Neural crest cell (in vitro differentiated cells): ENCODE measurements around the gene HENMT1. TPM values are rescaled to one million over a fixed set of nuclear protein-coding genes. Genes with fewer than 3 reads are reported as not detected.
A peak's percentile ranks its signal among the peaks of the same experiment; 100 is the strongest.

Source experiments
- DNase-seq: peaks from one replicate; pipeline ENCODE4 v3.0.0; 2021; ENCODE audit warnings: low read depth, mixed read lengths, low spot score
- H3K27ac Mint-ChIP-seq: one replicate; pipeline ENCODE4 v1.8.0; 2021; ENCODE audit warnings: mild to moderate bottlenecking, mixed read lengths; ENCODE audit not compliant: unreplicated experiment
- H3K27me3 Mint-ChIP-seq: 2 replicates; pipeline ENCODE4 v1.8.0; 2021; ENCODE audit warnings: low read depth, mild to moderate bottlenecking, mixed read lengths
- H3K36me3 Mint-ChIP-seq: 2 replicates; pipeline ENCODE4 v1.8.0; 2021; ENCODE audit warnings: low read depth, mild to moderate bottlenecking, mixed read lengths
- H3K4me1 Mint-ChIP-seq: 2 replicates; pipeline ENCODE4 v1.8.0; 2021; ENCODE audit warnings: mixed read lengths
- H3K4me3 Mint-ChIP-seq: one replicate; pipeline ENCODE4 v1.8.0; 2021; ENCODE audit warnings: mild to moderate bottlenecking, mixed read lengths
- H3K9me3 Mint-ChIP-seq: 2 replicates; pipeline ENCODE4 v1.8.0; 2021; ENCODE audit warnings: mixed read lengths
- total RNA-seq: library from RNA; stranded (reverse); gene quantifications from 2 replicates; pipeline ENCODE4 v1.2.1, GENCODE V29; 2021
- TF ChIP-seq, protein P1 (sequence below): fragments of 200-600 bp; sonication (generic); conservative IDR thresholded peaks from 2 replicates; pipeline ENCODE4 v1.5.0; 2021; ENCODE audit warnings: antibody characterized with exemption, mild to moderate bottlenecking

Gene HENMT1
- total RNA-seq, 1 donor from 2014 or later = 9.0 TPM

DNA sequence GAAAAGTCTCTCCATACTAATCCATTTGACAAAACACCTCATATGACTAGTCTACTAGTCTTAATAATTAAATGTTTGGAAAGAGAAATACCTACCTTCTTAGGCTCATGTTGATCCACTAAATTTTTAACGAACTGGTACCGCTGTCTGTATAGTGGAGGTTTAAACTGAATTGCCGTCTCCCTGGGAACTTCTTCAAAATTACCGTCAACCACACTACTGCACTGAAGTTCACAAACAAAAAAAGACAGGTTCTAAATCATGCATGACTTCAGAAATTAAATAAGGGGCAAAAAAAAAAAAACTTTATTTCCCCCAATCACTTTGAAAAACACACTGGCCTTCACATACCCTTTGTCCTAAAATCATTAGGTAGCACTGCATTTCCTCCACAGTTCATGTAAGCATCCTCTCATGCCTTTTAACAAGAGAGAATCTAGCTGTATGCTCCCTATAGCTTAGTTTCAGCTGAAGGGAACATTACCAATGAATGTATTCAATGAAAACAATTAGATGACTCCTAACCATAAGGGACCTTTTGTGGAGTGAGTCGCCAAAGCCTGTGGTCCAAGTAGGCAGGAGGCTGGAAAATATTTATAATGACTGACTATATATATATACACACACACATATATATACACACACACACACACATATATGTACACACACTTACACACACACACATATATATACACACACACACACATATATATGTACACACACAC lies 3.4 kb downstream of the HENMT1 start:
- Mint-ChIP-seq H3K27me3 (peaks cover 1% of the 10 kb centered on the region), H3K36me3 (no peaks in the 10 kb centered on the region), H3K4me3 (no peak overlapping the region), H3K27ac (no peak overlapping the region), H3K9me3 (peaks cover 4% of the 10 kb centered on the region), H3K4me1 (no peaks in the 10 kb centered on the region)
- no peak for DNase-seq
- TF ChIP-seq, protein P1, sequence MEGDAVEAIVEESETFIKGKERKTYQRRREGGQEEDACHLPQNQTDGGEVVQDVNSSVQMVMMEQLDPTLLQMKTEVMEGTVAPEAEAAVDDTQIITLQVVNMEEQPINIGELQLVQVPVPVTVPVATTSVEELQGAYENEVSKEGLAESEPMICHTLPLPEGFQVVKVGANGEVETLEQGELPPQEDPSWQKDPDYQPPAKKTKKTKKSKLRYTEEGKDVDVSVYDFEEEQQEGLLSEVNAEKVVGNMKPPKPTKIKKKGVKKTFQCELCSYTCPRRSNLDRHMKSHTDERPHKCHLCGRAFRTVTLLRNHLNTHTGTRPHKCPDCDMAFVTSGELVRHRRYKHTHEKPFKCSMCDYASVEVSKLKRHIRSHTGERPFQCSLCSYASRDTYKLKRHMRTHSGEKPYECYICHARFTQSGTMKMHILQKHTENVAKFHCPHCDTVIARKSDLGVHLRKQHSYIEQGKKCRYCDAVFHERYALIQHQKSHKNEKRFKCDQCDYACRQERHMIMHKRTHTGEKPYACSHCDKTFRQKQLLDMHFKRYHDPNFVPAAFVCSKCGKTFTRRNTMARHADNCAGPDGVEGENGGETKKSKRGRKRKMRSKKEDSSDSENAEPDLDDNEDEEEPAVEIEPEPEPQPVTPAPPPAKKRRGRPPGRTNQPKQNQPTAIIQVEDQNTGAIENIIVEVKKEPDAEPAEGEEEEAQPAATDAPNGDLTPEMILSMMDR = no peak

DNA sequence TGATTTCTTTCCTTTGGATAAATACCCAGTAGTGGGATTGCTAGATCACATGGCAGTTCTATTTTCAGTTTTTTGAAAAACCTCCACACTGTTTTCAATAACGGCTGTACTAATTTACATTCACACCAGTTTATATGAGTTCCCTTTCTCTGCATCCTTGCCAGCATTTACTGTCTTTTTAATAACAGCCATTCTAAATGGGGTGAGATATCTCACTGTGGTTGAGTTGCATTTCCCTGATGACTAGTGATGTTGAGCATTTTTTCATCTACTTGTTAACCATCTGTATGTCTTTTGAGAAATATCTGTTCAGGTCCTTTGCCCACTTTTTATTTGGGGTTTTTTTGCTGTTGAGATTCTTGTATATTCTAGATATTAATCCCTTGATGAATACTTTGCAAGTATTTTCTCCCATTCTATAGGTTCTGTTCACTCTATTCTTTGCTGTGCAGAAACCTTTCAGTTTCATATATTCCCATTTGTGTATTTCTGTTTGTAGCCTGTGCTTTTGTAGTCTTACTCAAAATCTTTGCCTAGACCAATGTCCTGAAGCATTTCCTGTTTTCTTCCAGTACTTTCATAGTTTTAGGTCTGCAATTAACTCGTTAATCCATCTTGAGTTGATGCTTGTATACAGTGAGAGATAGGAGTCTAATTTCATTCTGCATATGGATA lies 7.3 kb downstream of the HENMT1 start:
- H3K9me3 Mint-ChIP-seq = no peaks in the 10 kb centered on the region
- no peaks in the 10 kb centered on the region for H3K36me3 Mint-ChIP-seq

DNA sequence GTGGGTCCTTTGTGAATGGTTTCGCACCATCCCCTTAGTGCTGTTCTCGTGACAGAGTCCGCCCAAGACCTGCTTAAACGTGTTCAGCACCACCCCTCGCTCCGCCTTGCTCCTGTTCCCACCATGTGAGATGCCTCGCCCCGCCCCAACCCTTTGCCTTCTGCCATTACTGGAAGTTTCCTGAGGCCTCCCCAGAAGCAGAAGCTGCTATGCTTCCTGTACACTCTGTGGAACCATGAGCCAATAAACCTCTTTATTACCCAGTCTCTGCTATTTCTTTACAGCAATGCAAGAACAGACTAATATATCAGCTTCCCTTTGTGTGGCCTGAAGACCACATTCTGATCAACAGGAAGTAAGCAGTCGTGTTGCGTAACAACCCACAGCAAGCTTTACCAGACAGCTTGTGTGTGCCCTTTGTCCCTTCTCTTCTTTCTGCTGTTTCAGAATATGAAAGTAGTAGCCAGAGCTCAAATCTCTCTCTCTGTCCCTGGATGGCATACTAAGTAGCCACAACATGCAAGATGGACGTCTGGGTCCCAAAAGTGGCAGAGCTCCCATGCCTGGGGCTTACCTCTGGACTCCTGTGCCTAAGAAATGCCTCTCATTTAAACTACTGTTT lies 14.1 kb downstream of the HENMT1 start:
- no peak for DNase-seq
- no peaks in the 10 kb centered on the region for H3K9me3 Mint-ChIP-seq
- peak overlapping the region; percentile 86 for H3K27ac Mint-ChIP-seq
- TF ChIP-seq, protein P1 = no peak
- no peaks in the 10 kb centered on the region for H3K36me3 Mint-ChIP-seq
- H3K27me3 Mint-ChIP-seq = no peaks in the 10 kb centered on the region
- peaks cover 12% of the 10 kb centered on the region for H3K4me1 Mint-ChIP-seq
- no peak overlapping the region for H3K4me3 Mint-ChIP-seq

More for the DNA sequence above, 7.3 kb downstream of the HENMT1 start:
- no peak overlapping the region for H3K4me3 Mint-ChIP-seq
- TF ChIP-seq, protein P1 = no peak
- DNase-seq = no peak
- H3K4me1 Mint-ChIP-seq = no peaks in the 10 kb centered on the region
- H3K27me3 Mint-ChIP-seq = no peaks in the 10 kb centered on the region
- H3K27ac Mint-ChIP-seq = no peak overlapping the region

DNA sequence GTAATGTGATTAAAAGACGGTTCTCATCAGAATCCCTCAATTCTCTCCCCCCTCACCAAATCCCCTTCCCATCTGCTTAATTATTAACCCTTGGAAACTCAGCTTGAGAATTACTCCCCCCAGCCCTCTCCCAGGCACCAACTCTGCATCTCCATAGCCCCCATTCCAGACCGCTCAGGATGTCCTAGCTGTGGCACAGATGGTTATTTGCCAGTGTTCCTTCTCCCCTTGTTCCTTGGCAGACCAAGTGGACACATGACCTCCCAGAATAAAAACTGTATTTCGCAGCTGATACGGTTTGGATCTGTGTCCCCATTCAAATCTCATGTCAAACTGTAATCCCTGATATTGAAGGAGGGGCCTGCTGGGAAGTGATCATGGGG lies 14.6 kb downstream of the HENMT1 start:
- no peak overlapping the region for H3K27ac Mint-ChIP-seq
- H3K36me3 Mint-ChIP-seq = no peaks in the 10 kb centered on the region
- H3K9me3 Mint-ChIP-seq = no peaks in the 10 kb centered on the region
- H3K4me1 Mint-ChIP-seq = peaks cover 12% of the 10 kb centered on the region
- H3K27me3 Mint-ChIP-seq = no peaks in the 10 kb centered on the region
- TF ChIP-seq, protein P1 = no peak
- no peak for DNase-seq
- no peak overlapping the region for H3K4me3 Mint-ChIP-seq

DNA sequence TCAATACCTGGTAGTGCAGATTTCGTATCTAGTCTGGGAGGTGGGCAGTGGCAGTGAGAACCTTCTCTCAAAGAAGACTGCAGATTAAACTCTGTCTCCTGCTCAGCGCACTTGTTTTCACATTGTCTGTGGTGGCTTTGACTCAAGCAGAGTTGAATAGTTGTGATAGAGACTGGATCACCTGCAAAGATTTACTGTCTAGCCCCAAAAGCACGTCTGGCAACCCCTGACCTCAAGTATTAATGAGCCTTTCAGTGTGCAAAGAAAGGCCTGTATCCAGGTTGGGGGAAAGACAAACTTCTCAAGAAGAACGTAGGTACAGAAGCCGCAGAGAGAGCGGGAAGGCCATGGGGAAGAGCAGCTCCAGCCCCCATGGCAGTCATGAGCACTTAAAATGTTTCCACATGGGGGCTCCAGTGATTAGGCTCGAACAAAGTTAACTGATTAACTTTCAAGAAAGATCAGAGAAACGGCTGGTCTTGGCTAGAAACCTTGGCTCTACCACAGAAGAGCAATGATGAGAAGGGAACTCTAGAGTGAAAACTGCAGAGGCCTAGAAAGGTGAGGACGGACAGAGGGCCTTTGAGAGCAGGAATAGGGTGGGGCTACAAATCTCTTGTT lies 15.2 kb downstream of the HENMT1 start:
- H3K27me3 Mint-ChIP-seq = no peaks in the 10 kb centered on the region
- H3K4me1 Mint-ChIP-seq = peaks cover 12% of the 10 kb centered on the region
- no peak for DNase-seq
- H3K36me3 Mint-ChIP-seq = no peaks in the 10 kb centered on the region
- peak overlapping the region; percentile 22 for H3K27ac Mint-ChIP-seq
- H3K9me3 Mint-ChIP-seq = no peaks in the 10 kb centered on the region
- TF ChIP-seq, protein P1 = no peak
- H3K4me3 Mint-ChIP-seq = no peak overlapping the region
